ENCODE measurements around the gene C20orf173.

GRCh38 chr20:35547329-35547728 lies 17.9 kb upstream of the C20orf173 start:
- TF ChIP-seq CTCF (conservative IDR thresholded peaks at IDR 0.05) (no peak), EZH2 (IDR thresholded peaks at IDR 0.05; ENCODE audit: low read depth) (no peak)
